ENCODE results near the gene PTPN2. TPM values are rescaled to one million over a fixed set of nuclear protein-coding genes. Genes with fewer than 3 reads are reported as not detected.

Gene PTPN2
- total RNA-seq, 4 donors from 2014 or later: 17.0 to 20.0 (median 17.5) TPM

GRCh38 chr18:12849548-12849947, 34.5 kb downstream of the PTPN2 start:
- no peak for DNase-seq
- ATAC-seq: no peak
- no peaks in the 10 kb centered on the region for H3K4me1 ChIP-seq
- in situ Hi-C loops (cut with MboI; ENCODE audit: low sequenced_read_pairs in 4 of 4): no loop called here
- TF ChIP-seq CTCF (IDR thresholded peaks at IDR 0.05 in 4 of 5, conservative IDR thresholded peaks at IDR 0.05 in 1 of 5) (no peak), POLR2A (IDR thresholded peaks at IDR 0.05) (no peak)
- no peaks in the 10 kb centered on the region for H3K9me3 ChIP-seq
- no peaks in the 10 kb centered on the region for H3K27me3 ChIP-seq
- no peaks in the 10 kb centered on the region for H3K36me3 ChIP-seq
- H3K27ac ChIP-seq: no peak overlapping the region
- intact Hi-C loops (cut with DNase I; ENCODE audit: low total_unique reads): no loop called here
- H3K4me3 ChIP-seq: no peak overlapping the region

DNA sequence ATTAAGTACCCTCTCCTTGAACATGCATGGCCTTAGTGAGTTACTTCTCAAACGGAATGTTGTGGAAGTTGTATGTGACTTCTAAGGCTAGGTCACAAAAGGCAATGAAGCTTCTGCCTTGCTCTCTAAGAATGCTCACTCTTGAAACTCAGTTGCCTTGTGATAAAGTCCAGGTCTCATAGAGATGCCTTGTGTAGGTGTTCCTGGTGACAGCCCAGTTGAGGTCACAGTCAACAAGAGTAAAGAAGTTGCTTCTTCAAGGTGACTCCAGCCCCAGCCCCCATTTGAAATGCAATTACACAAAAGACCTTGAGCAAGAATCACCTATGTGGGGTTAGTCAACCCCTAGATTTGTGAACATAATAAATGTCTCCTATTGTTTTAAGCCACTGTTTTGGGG, 35.6 kb downstream of the PTPN2 start:
- ATAC-seq (no peak), DNase-seq (no peak)
- intact Hi-C loops (cut with DNase I; ENCODE audit: low total_unique reads): no loop called here
- no peaks in the 10 kb centered on the region for H3K27me3 ChIP-seq
- no peak overlapping the region for H3K4me3 ChIP-seq
- TF ChIP-seq CTCF (IDR thresholded peaks at IDR 0.05 in 4 of 5, conservative IDR thresholded peaks at IDR 0.05 in 1 of 5) (no peak), POLR2A (IDR thresholded peaks at IDR 0.05) (no peak)
- no peaks in the 10 kb centered on the region for H3K9me3 ChIP-seq
- no peaks in the 10 kb centered on the region for H3K36me3 ChIP-seq
- no peak overlapping the region for H3K27ac ChIP-seq
- in situ Hi-C loops (cut with MboI; ENCODE audit: low sequenced_read_pairs in 4 of 4): no loop called here
- no peaks in the 10 kb centered on the region for H3K4me1 ChIP-seq

DNA sequence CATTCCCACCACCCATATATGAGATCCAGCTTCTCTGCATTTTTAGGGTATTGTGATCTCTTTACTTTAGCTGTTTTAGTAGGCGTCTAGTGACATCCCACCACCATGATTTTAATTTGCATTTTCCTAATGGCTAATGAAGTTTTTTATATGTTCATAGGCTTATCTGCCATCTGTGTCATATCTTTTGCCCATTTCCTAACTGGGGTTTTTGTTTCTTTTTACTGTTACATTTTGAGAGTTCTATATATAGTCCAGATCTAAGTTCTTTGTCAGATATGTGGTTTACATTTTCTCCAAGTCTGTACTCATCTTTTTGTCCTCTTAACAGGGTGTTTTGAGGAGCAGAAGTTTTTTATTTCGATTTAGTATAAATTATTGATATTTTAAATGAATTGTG, 39.6 kb downstream of the PTPN2 start:
- TF ChIP-seq CTCF (IDR thresholded peaks at IDR 0.05 in 4 of 5, conservative IDR thresholded peaks at IDR 0.05 in 1 of 5): no peak
- no peak for TF ChIP-seq POLR2A (IDR thresholded peaks at IDR 0.05)
- H3K9me3 ChIP-seq: no peaks in the 10 kb centered on the region
- H3K36me3 ChIP-seq: no peaks in the 10 kb centered on the region
- no peak overlapping the region for H3K4me3 ChIP-seq
- no peak overlapping the region for H3K27ac ChIP-seq
- DNase-seq: no peak
- in situ Hi-C loops (cut with MboI; ENCODE audit: low sequenced_read_pairs in 4 of 4) (no loop called here), intact Hi-C loops (cut with DNase I; ENCODE audit: low total_unique reads) (no loop called here)
- no peaks in the 10 kb centered on the region for H3K27me3 ChIP-seq
- ATAC-seq: no peak
- no peaks in the 10 kb centered on the region for H3K4me1 ChIP-seq

GRCh38 chr18:12843420-12844350, 40.4 kb downstream of the PTPN2 start:
- DNase-seq: no peak
- H3K27me3 ChIP-seq: no peaks in the 10 kb centered on the region
- no peaks in the 10 kb centered on the region for H3K36me3 ChIP-seq
- H3K9me3 ChIP-seq: no peaks in the 10 kb centered on the region
- H3K4me3 ChIP-seq: no peak overlapping the region
- no peak for ATAC-seq
- H3K4me1 ChIP-seq: peaks cover under 1% of the 10 kb centered on the region in 2 donors
- no peak overlapping the region for H3K27ac ChIP-seq
- intact Hi-C loops (cut with DNase I; ENCODE audit: low total_unique reads): no loop called here
- TF ChIP-seq CTCF (IDR thresholded peaks at IDR 0.05 in 4 of 5, conservative IDR thresholded peaks at IDR 0.05 in 1 of 5) (no peak), POLR2A (IDR thresholded peaks at IDR 0.05) (no peak)
- in situ Hi-C loops (cut with MboI; ENCODE audit: low sequenced_read_pairs in 4 of 4): no loop called here
